Heart left ventricle (tissue), 13 donors: ENCODE results near the gene ANGPTL7.

Source experiments
- CTCF ChIP-seq, 12 donors: fragments of 200-600 bp; sonication (generic) in 4 of 12; IDR thresholded peaks; one replicate each; pipeline versions ENCODE4 v1.5.0 to v1.8.0; 2018 to 2022; ENCODE audit warnings: antibody characterized with exemption in 12 of 12, mild to moderate bottlenecking in 5 of 12
- POLR2A ChIP-seq, 2 donors: fragments of 450-650 bp; IDR thresholded peaks; one replicate each; pipeline ENCODE4 v1.6.1; 2017; ENCODE audit warnings: antibody characterized with exemption in 2 of 2, mild to moderate bottlenecking in 2 of 2, moderate library complexity in 2 of 2
- donor health status: ischemic (EF 13 %, LVEDD 7.1; RV severe dilation, severe dysfunction).
- donor health status: DM: no; HTN: yes; CAD: no.
- donor health status: DM: no; HTN: no; CAD: no.
- donor health status: ischemic (EF 25% LVEDD 6.9; RV normal size, moderate dysfunction).
- donor health status: ischemic (EF 25% LVEDD 5.7; RV mildly dilated, moderate dysfunction).
- donor health status: ischemic (EF 35%, LVEDD 5.7; RV mildly dilated, moderate dysfunction).
- donor health status: nonischemic (EF 11% LVEDD 7.7; RV severe dilation, severe dysfunction).
- donor health status: DM: yes; HTN: yes; CAD: no.
- donor health status: PGD.
- donor health status: ischemic (EF 29% LVEDD 5.4; RV normal size, mild dysfunction).
- donor health status: nonischemic (EF 23%, LVEDD 6.1; RV moderate dilation, normal function).

GRCh38 chr1:11196945-11197344 lies 7.8 kb downstream of the ANGPTL7 start:
- TF ChIP-seq CTCF (IDR thresholded peaks at IDR 0.05): no peak
- TF ChIP-seq POLR2A (IDR thresholded peaks at IDR 0.05): no peak
